ENCODE measurements around the gene ARHGAP4.

GRCh38 chrX:153885968-153886903 lies 39.8 kb downstream of the ARHGAP4 start, which contains the start of gene L1CAM:
- TF ChIP-seq CTCF (conservative IDR thresholded peaks at IDR 0.05) = no peak
- no peak for TF ChIP-seq EZH2 (IDR thresholded peaks at IDR 0.05; ENCODE audit: low read depth)
